ENCODE measurements around the gene MGAT4C.

- TF ChIP-seq FOXJ3 (CRISPR knock-in tag; IDR thresholded peaks at IDR 0.05), result no peak
- TF ChIP-seq RAD21 (IDR thresholded peaks at IDR 0.05; ENCODE audit: low read length), result no peak
- TF ChIP-seq CTCF (IDR thresholded peaks at IDR 0.05), result no peak
- no peak for TF ChIP-seq POLR2AphosphoS5 (IDR thresholded peaks at IDR 0.05; ENCODE audit: low read depth, low read length)
- no peak for TF ChIP-seq USF2 (IDR thresholded peaks at IDR 0.05; ENCODE audit: borderline replicate concordance, low read depth, low read length)
- no peak for TF ChIP-seq SIN3A (IDR thresholded peaks at IDR 0.05; ENCODE audit: borderline replicate concordance, low read depth, low read length)
- no peak for TF ChIP-seq RXRA (IDR thresholded peaks at IDR 0.05; ENCODE audit: borderline replicate concordance, low read depth)
- TF ChIP-seq MAX (IDR thresholded peaks at IDR 0.05; ENCODE audit: low read depth), result no peak
- TF ChIP-seq ZBTB33 (IDR thresholded peaks at IDR 0.05; ENCODE audit: borderline replicate concordance, low read depth), result no peak
- TF ChIP-seq NRF1 (IDR thresholded peaks at IDR 0.05; ENCODE audit: low read depth, low read length), result no peak
- TF ChIP-seq GATA2 (CRISPR knock-in tag; IDR thresholded peaks at IDR 0.05), result no peak
- TF ChIP-seq EP300 (IDR thresholded peaks at IDR 0.05; ENCODE audit: borderline replicate concordance in 1 of 2, low read depth in 1 of 2, low read length in 1 of 2), result no peak
- no peak for TF ChIP-seq YY1 (IDR thresholded peaks at IDR 0.05; ENCODE audit: low read depth)
- no peak for TF ChIP-seq MXI1 (IDR thresholded peaks at IDR 0.05; ENCODE audit: low read depth, low read length)
These were observed 198.9 kb downstream of the MGAT4C start for GRCh38 chr12:86057092-86057845.
